Tibial artery (tissue), 4 donors: ENCODE measurements around the gene SEMA3C.

ENCODE experiments used
- DNase-seq, 2 donors: peaks; one replicate each; pipeline ENCODE4 v3.0.0-alpha.2; 2019
- H3K27ac ChIP-seq, 2 donors: fragments of 200-600 bp; sonication (generic) in 1 of 2; 1 replicate in 1 of 2; 2 replicates in 1 of 2; pipeline ENCODE4 v1.5.1; 2018 to 2019; ENCODE audit warnings: mild to moderate bottlenecking in 1 of 2
- H3K27me3 ChIP-seq, 2 donors: fragments of 200-600 bp; sonication (generic) in 1 of 2; one replicate each; pipeline versions ENCODE4 v1.5.1 to v1.6.0; 2016 to 2019
- H3K36me3 ChIP-seq, 3 donors: fragments of 200-600 bp; sonication (generic) in 2 of 3; one replicate each; pipeline ENCODE4 v1.5.1; 2016 to 2019; ENCODE audit warnings: mild to moderate bottlenecking in 2 of 3
- H3K4me1 ChIP-seq, 4 donors: fragments of 200-600 bp; sonication (generic) in 2 of 4; 1 replicate in 3 of 4; 2 replicates in 1 of 4; pipeline ENCODE4 v1.5.1; 2016 to 2019
- H3K4me3 ChIP-seq, 2 donors: fragments of 200-600 bp; sonication (generic) in 1 of 2; 1 replicate in 1 of 2; 2 replicates in 1 of 2; pipeline ENCODE4 v1.5.1; 2018 to 2019; ENCODE audit warnings: mild to moderate bottlenecking in 2 of 2
- H3K9me3 ChIP-seq, 3 donors: fragments of 200-600 bp; sonication (generic) in 1 of 3; one replicate each; pipeline ENCODE4 v1.5.1; 2016 to 2019
- CTCF ChIP-seq, 2 experiments: fragments of 200-600 bp in 1 of 2; fragments of 450-650 bp in 1 of 2; IDR thresholded peaks; one replicate each; pipeline ENCODE4 v1.5.1; 2017 to 2019; ENCODE audit warnings: antibody characterized with exemption in 2 of 2, mild to moderate bottlenecking in 1 of 2, moderate library complexity in 1 of 2
- intact Hi-C: fragments of 100-400 bp; cut with DNase I; formaldehyde crosslinking; loops from one replicate; pipeline ENCODE4 v1.15.0; 2023; ENCODE audit warnings: low total_unique reads

SEMA3C gene

GRCh38 chr7:80910228-80910627, 8.6 kb downstream of the SEMA3C start:
- H3K27me3 ChIP-seq: no peaks in the 10 kb centered on the region
- intact Hi-C loops: no loop called here
- H3K4me1 ChIP-seq: peaks cover 0 to 10% (median 2%) of the 10 kb centered on the region in 4 donors
- TF ChIP-seq CTCF (IDR thresholded peaks at IDR 0.05): no peak
- H3K4me3 ChIP-seq: no peak overlapping the region
- H3K9me3 ChIP-seq: no peaks in the 10 kb centered on the region
- no peak overlapping the region for H3K27ac ChIP-seq
- no peak for DNase-seq
- peaks cover 0 to 1% (median 0%) of the 10 kb centered on the region in 3 donors for H3K36me3 ChIP-seq

- no peak for TF ChIP-seq CTCF (IDR thresholded peaks at IDR 0.05)
- Histone ChIP-seq H3K36me3 (no peaks in the 10 kb centered on the region), H3K27ac (no peak overlapping the region), H3K4me3 (no peak overlapping the region), H3K4me1 (peaks cover 0 to 10% (median 2%) of the 10 kb centered on the region in 4 donors), H3K9me3 (no peaks in the 10 kb centered on the region), H3K27me3 (no peaks in the 10 kb centered on the region)
- intact Hi-C loops: no loop called here
- no peak for DNase-seq
Measured at GRCh38 chr7:80908360-80908797, 10.5 kb downstream of the SEMA3C start.

- Histone ChIP-seq H3K27ac (no peak overlapping the region), H3K4me1 (peaks cover 0 to 10% (median 2%) of the 10 kb centered on the region in 4 donors), H3K36me3 (no peaks in the 10 kb centered on the region), H3K27me3 (no peaks in the 10 kb centered on the region), H3K4me3 (no peak overlapping the region), H3K9me3 (no peaks in the 10 kb centered on the region)
- intact Hi-C loops: no loop called here
- TF ChIP-seq CTCF (IDR thresholded peaks at IDR 0.05): no peak
- DNase-seq: no peak
Measured at GRCh38 chr7:80907612-80908011, 11.2 kb downstream of the SEMA3C start.

- intact Hi-C loops: no loop called here
- H3K9me3 ChIP-seq: no peaks in the 10 kb centered on the region
- peaks cover 0 to 10% (median 2%) of the 10 kb centered on the region in 4 donors for H3K4me1 ChIP-seq
- no peak overlapping the region for H3K27ac ChIP-seq
- no peak overlapping the region for H3K4me3 ChIP-seq
- no peaks in the 10 kb centered on the region for H3K27me3 ChIP-seq
- TF ChIP-seq CTCF (IDR thresholded peaks at IDR 0.05): no peak
- DNase-seq: no peak
- H3K36me3 ChIP-seq: no peaks in the 10 kb centered on the region
Measured at GRCh38 chr7:80907141-80907601, 11.7 kb downstream of the SEMA3C start.

- intact Hi-C loops: no loop called here
Measured at GRCh38 chr7:80905334-80905733, 13.5 kb downstream of the SEMA3C start.

More at GRCh38 chr7:80905334-80905733, 13.5 kb downstream of the SEMA3C start:
- no peak for DNase-seq
- H3K27me3 ChIP-seq: no peaks in the 10 kb centered on the region
- H3K36me3 ChIP-seq: no peaks in the 10 kb centered on the region
- H3K9me3 ChIP-seq: no peaks in the 10 kb centered on the region
- no peak for TF ChIP-seq CTCF (IDR thresholded peaks at IDR 0.05)
- H3K4me3 ChIP-seq: no peak overlapping the region
- H3K4me1 ChIP-seq: peaks cover 0 to 19% (median 4%) of the 10 kb centered on the region in 4 donors
- no peak overlapping the region for H3K27ac ChIP-seq
